SK-N-SH treated with all-trans-retinoic acid at 6 μM for 48 hours (cell line): Measurements from ENCODE around the gene RBFOX1.

Source experiments
- ATAC-seq: fragments of 200-7000 bp; cut with Tn5 transposase; 3 replicates; pipeline ENCODE4 v1.9.1; 2020; ENCODE audit warnings: mild to moderate bottlenecking, moderate library complexity
- ARNTL ChIP-seq: fragments of 450-650 bp; formaldehyde crosslinking; IDR thresholded peaks from 2 replicates; pipeline ENCODE4 v1.5.0; 2020; ENCODE audit warnings: low read depth, mild to moderate bottlenecking, moderate library complexity, borderline replicate concordance
- BACH2 ChIP-seq: fragments of 250-450 bp; sonication (Bioruptor Pico); IDR thresholded peaks from 2 replicates; pipeline ENCODE4 v1.9.0; 2021; ENCODE audit warnings: mild to moderate bottlenecking, borderline replicate concordance
- CSDC2 ChIP-seq: fragments of 250-450 bp; sonication (Bioruptor Pico); IDR thresholded peaks from 2 replicates; pipeline ENCODE4 v1.5.0; 2020; ENCODE audit warnings: mild to moderate bottlenecking, moderate library complexity
- GLIS3 ChIP-seq: fragments of 250-450 bp; sonication (Bioruptor Pico); IDR thresholded peaks from 2 replicates; pipeline ENCODE4 v1.5.0; 2020; ENCODE audit warnings: mild to moderate bottlenecking, moderate library complexity
- ISL1 ChIP-seq: fragments of 250-450 bp; sonication (Bioruptor Pico); IDR thresholded peaks from 2 replicates; pipeline ENCODE4 v2.1.2; 2022; ENCODE audit warnings: mild to moderate bottlenecking, moderate library complexity
- OSR1 ChIP-seq: fragments of 250-450 bp; sonication (Bioruptor Pico); IDR thresholded peaks from 2 replicates; pipeline ENCODE4 v1.8.0; 2022; ENCODE audit warnings: moderate library complexity, mild to moderate bottlenecking, inconsistent platforms
- PATZ1 ChIP-seq: fragments of 250-450 bp; sonication (Bioruptor Pico); IDR thresholded peaks from 2 replicates; pipeline ENCODE4 v1.8.0; 2020; ENCODE audit warnings: mild to moderate bottlenecking, moderate library complexity, borderline replicate concordance
- PPARA ChIP-seq: fragments of 250-450 bp; sonication (Bioruptor Pico); IDR thresholded peaks from 2 replicates; pipeline ENCODE4 v1.5.0; 2020; ENCODE audit warnings: mild to moderate bottlenecking, borderline replicate concordance
- RARB ChIP-seq: fragments of 250-450 bp; sonication (Bioruptor Pico); IDR thresholded peaks from 2 replicates; pipeline ENCODE4 v1.8.0; 2021; ENCODE audit warnings: mild to moderate bottlenecking, moderate library complexity
- SNAI2 ChIP-seq: fragments of 250-450 bp; sonication (Bioruptor Pico); IDR thresholded peaks from 2 replicates; pipeline ENCODE4 v1.5.0; 2020; ENCODE audit warnings: mild to moderate bottlenecking, moderate library complexity
- TCF4 ChIP-seq: fragments of 250-450 bp; sonication (Bioruptor Pico); IDR thresholded peaks from 2 replicates; pipeline ENCODE4 v1.8.0; 2021; ENCODE audit warnings: mild to moderate bottlenecking, moderate library complexity, borderline replicate concordance
- TOX ChIP-seq: fragments of 250-450 bp; sonication (Bioruptor Pico); IDR thresholded peaks from 2 replicates; pipeline ENCODE4 v1.8.0; 2021; ENCODE audit warnings: mild to moderate bottlenecking, moderate library complexity, borderline replicate concordance
- TSHZ2 ChIP-seq: fragments of 250-450 bp; sonication (Bioruptor Pico); IDR thresholded peaks from 2 replicates; pipeline ENCODE4 v1.5.0; 2020; ENCODE audit warnings: mild to moderate bottlenecking, moderate library complexity
- ZC3H10 ChIP-seq: fragments of 250-450 bp; sonication (Bioruptor Pico); IDR thresholded peaks from 2 replicates; pipeline ENCODE4 v1.5.1; 2021; ENCODE audit warnings: mild to moderate bottlenecking, moderate library complexity
- ZFP3 ChIP-seq: fragments of 250-450 bp; sonication (Bioruptor Pico); IDR thresholded peaks from 2 replicates; pipeline ENCODE4 v1.5.0; 2020; ENCODE audit warnings: mild to moderate bottlenecking, moderate library complexity
- ZFP30 ChIP-seq: fragments of 450-650 bp; formaldehyde crosslinking; IDR thresholded peaks from 2 replicates; pipeline ENCODE4 v1.5.0; 2022; ENCODE audit warnings: mild to moderate bottlenecking, moderate library complexity
- ZNF565 ChIP-seq: fragments of 450-650 bp; formaldehyde crosslinking; conservative IDR thresholded peaks from 2 replicates; pipeline ENCODE4 v1.5.0; 2020; ENCODE audit warnings: low read depth, mild to moderate bottlenecking, moderate library complexity
- ZNF70 ChIP-seq: fragments of 450-650 bp; formaldehyde crosslinking; IDR thresholded peaks from 2 replicates; pipeline ENCODE4 v1.5.0; 2020; ENCODE audit warnings: mild to moderate bottlenecking, moderate library complexity
- ZNF8 ChIP-seq: fragments of 450-650 bp; formaldehyde crosslinking; IDR thresholded peaks from 2 replicates; pipeline ENCODE4 v1.5.0; 2020; ENCODE audit warnings: mild to moderate bottlenecking, moderate library complexity
- TF ChIP-seq, protein P1 (sequence below): fragments of 250-450 bp; sonication (Bioruptor Pico); IDR thresholded peaks from 2 replicates; pipeline ENCODE4 v1.5.1; 2021; ENCODE audit warnings: mild to moderate bottlenecking, moderate library complexity
- TF ChIP-seq, protein P2 (sequence below): fragments of 250-450 bp; sonication (Bioruptor Pico); IDR thresholded peaks from 2 replicates; pipeline ENCODE4 v1.5.1; 2020; ENCODE audit warnings: low read depth, mild to moderate bottlenecking, moderate library complexity

Gene RBFOX1

DNA sequence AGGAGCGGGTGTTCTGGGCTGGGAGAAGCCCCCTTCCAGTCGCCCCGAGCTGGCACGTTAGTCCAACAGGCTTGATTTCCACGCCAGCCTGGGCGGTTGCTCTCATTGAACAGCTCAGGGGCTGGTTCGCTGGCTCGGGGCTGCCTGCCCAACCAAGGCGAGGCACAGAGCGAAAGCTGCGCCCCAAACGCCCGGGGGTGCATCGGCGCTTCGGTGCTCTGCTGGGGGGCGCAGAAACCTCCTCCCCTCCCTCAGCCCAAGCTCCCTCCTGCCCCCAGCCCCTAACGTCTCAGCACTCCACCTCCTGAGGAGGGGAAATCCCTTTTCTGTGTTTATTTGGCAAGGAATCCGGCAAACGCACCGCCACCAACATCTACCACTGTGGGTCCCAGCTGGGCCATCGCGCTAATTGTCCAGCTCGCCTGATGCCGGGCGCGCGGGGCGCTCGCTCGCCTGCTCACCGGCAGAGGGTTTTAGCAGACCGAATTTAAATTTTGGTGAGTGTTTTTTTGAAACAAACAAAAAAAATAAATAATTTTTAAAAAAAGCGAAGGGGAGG is 29.5 kb upstream of the RBFOX1 start:
- no peak for ATAC-seq
- TF ChIP-seq TCF4 (CRISPR knock-in tag) (no peak), ZNF565 (no peak), SNAI2 (no peak), ZFP30 (no peak), ARNTL (CRISPR knock-in tag) (no peak), ZC3H10 (CRISPR knock-in tag) (no peak), CSDC2 (CRISPR knock-in tag) (no peak), TSHZ2 (CRISPR knock-in tag) (no peak), ZFP3 (no peak), TOX (CRISPR knock-in tag) (no peak), ZNF70 (no peak), PATZ1 (CRISPR knock-in tag) (no peak), RARB (no peak), BACH2 (CRISPR knock-in tag) (no peak), OSR1 (CRISPR knock-in tag) (no peak), ZNF8 (CRISPR knock-in tag) (no peak)
- TF ChIP-seq, protein P1, sequence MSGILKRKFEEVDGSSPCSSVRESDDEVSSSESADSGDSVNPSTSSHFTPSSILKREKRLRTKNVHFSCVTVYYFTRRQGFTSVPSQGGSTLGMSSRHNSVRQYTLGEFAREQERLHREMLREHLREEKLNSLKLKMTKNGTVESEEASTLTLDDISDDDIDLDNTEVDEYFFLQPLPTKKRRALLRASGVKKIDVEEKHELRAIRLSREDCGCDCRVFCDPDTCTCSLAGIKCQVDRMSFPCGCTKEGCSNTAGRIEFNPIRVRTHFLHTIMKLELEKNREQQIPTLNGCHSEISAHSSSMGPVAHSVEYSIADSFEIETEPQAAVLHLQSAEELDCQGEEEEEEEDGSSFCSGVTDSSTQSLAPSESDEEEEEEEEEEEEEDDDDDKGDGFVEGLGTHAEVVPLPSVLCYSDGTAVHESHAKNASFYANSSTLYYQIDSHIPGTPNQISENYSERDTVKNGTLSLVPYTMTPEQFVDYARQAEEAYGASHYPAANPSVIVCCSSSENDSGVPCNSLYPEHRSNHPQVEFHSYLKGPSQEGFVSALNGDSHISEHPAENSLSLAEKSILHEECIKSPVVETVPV (CRISPR knock-in tag) = no peak
- TF ChIP-seq, protein P2, sequence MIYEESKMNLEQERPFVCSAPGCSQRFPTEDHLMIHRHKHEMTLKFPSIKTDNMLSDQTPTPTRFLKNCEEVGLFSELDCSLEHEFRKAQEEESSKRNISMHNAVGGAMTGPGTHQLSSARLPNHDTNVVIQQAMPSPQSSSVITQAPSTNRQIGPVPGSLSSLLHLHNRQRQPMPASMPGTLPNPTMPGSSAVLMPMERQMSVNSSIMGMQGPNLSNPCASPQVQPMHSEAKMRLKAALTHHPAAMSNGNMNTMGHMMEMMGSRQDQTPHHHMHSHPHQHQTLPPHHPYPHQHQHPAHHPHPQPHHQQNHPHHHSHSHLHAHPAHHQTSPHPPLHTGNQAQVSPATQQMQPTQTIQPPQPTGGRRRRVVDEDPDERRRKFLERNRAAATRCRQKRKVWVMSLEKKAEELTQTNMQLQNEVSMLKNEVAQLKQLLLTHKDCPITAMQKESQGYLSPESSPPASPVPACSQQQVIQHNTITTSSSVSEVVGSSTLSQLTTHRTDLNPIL (CRISPR knock-in tag) = no peak
- TF ChIP-seq, all 23 proteins: peak for 0

DNA sequence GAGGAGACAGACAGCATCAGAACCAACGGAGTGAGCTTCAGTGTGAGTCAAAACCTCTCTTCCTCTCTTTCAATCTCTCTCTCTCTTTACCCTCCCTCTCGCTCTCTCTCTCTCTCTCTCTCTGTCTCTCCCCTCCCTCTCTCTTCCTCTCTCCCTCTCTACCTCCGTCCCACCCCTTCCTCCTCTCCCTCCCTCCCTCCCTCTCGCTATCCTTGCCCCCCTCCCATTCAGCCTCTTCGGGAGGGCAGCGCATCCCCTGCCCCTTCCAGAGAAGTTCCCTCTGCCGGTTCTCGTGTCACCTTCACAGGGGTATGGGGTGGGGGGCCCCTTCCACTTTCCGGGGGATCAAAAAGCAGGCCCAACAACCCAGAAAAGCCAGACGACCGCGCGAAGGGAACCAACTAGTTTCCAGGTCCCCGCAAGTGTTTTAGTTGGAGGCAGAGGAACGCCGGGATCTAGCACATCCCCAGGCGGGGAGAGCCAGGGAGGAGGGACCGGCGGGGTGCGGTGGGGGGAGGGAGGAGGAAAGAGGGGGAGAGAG is 28.9 kb upstream of the RBFOX1 start:
- ATAC-seq = no peak
- TF ChIP-seq ISL1 (CRISPR knock-in tag) = no peak

GRCh38 chr16:7304279-7304678 is 28.4 kb upstream of the RBFOX1 start:
- no peak for ATAC-seq
- TF ChIP-seq GLIS3 (CRISPR knock-in tag) = no peak
- no peak for TF ChIP-seq ZNF70
- TF ChIP-seq PPARA (CRISPR knock-in tag) = no peak
- no peak for TF ChIP-seq TCF4 (CRISPR knock-in tag)
- TF ChIP-seq OSR1 (CRISPR knock-in tag) = no peak
- TF ChIP-seq TSHZ2 (CRISPR knock-in tag) = no peak
- TF ChIP-seq ZC3H10 (CRISPR knock-in tag) = no peak
- no peak for TF ChIP-seq RARB
- no peak for TF ChIP-seq TOX (CRISPR knock-in tag)
- TF ChIP-seq, protein P1 (CRISPR knock-in tag) = no peak
- TF ChIP-seq PATZ1 (CRISPR knock-in tag) = no peak
- no peak for TF ChIP-seq ZNF565
- TF ChIP-seq, protein P2 (CRISPR knock-in tag) = no peak
- no peak for TF ChIP-seq ZNF8 (CRISPR knock-in tag)
- TF ChIP-seq ZFP3 = no peak
- TF ChIP-seq SNAI2 = no peak
